ENCODE results near the gene SEMG2. TPM values are rescaled to one million over a fixed set of nuclear protein-coding genes. Genes with fewer than 3 reads are reported as not detected.

SEMG2 gene
- total and polyA plus RNA-seq, 2 donors (not counting 1 experiment from before 2014, with no cell fraction given), result not detected

DNA sequence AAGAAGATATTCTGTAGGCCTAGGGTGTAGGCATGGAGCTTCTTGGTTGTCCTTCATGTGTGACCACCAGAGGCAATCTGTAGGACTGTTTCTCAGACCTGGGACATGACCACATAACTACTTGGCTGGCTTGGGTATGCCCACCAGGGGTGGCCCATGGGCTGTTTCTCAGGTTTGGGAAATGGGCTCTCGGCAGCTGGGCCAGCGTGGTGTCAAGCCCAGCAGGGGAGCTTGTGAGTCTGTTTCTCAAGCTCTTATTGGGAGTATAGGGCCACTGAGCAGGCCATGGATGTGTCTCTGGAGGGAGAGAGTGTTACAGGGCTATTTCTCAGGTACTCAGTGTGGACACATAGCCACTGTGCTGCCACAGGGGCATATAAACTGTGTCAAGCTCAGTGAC is 2.5 kb upstream of the SEMG2 start:
- Histone ChIP-seq H3K4me2 (replicated peaks; ENCODE audit: low read depth, low read length, poor library complexity, severe bottlenecking) (no peak overlapping the region), H3K79me2 (ENCODE audit: control insufficient read depth, insufficient read depth, low read length) (no peaks in the 10 kb centered on the region), H3K4me1 (ENCODE audit: control insufficient read depth in 2 of 2, insufficient read depth in 2 of 2, low read length in 2 of 2) (no peaks in the 10 kb centered on the region), H3K9me3 (ENCODE audit: control extremely low read depth in 1 of 3, control insufficient read depth in 2 of 3, insufficient read depth in 1 of 3, low read length in 2 of 3) (no peaks in the 10 kb centered on the region), H3K4me3 (ENCODE audit: control extremely low read depth in 1 of 5, extremely low read depth in 1 of 5, insufficient read depth in 1 of 5, low read depth in 2 of 5, low read length in 4 of 5) (no peak overlapping the region), H3K27ac (ENCODE audit: low read length in 2 of 2) (no peak overlapping the region), H4K20me1 (ENCODE audit: control insufficient read depth, insufficient read depth, low read length, poor library complexity, severe bottlenecking) (no peaks in the 10 kb centered on the region), H3K36me3 (replicated peaks in 1 of 2; ENCODE audit: control extremely low read depth in 1 of 2, control insufficient read depth in 1 of 2, extremely low read depth in 1 of 2, insufficient read depth in 2 of 2, low read length in 1 of 2) (no peaks in the 10 kb centered on the region), H2AFZ (ENCODE audit: insufficient read depth, low read depth, low read length, poor library complexity, severe bottlenecking) (no peak overlapping the region), H3K9ac (ENCODE audit: low read length) (no peak overlapping the region), H3K27me3 (replicated peaks in 1 of 4; ENCODE audit: control extremely low read depth in 1 of 4, control insufficient read depth in 3 of 4, insufficient read depth in 4 of 4, low read length in 3 of 4) (peaks cover 0 to 9% (median 4%) of the 10 kb centered on the region in 4 experiments)
- Mint-ChIP-seq H3K4me3 (no peak overlapping the region), H3K9me3 (ENCODE audit: insufficient read depth) (peaks cover 2% of the 10 kb centered on the region), H3K27me3 (peaks cover 55% of the 10 kb centered on the region), H3K4me1 (no peaks in the 10 kb centered on the region), H3K27ac (no peak overlapping the region)
- 91% methylated on average over 2 of the region's 2 CpGs for whole genome bisulfite sequencing (ENCODE audit: insufficient coverage)
- TF ChIP-seq EZH2 (IDR thresholded peaks at IDR 0.05; ENCODE audit: borderline replicate concordance, insufficient read depth, low read depth, low read length, poor library complexity, severe bottlenecking), result no peak
- TF ChIP-seq, protein P1, sequence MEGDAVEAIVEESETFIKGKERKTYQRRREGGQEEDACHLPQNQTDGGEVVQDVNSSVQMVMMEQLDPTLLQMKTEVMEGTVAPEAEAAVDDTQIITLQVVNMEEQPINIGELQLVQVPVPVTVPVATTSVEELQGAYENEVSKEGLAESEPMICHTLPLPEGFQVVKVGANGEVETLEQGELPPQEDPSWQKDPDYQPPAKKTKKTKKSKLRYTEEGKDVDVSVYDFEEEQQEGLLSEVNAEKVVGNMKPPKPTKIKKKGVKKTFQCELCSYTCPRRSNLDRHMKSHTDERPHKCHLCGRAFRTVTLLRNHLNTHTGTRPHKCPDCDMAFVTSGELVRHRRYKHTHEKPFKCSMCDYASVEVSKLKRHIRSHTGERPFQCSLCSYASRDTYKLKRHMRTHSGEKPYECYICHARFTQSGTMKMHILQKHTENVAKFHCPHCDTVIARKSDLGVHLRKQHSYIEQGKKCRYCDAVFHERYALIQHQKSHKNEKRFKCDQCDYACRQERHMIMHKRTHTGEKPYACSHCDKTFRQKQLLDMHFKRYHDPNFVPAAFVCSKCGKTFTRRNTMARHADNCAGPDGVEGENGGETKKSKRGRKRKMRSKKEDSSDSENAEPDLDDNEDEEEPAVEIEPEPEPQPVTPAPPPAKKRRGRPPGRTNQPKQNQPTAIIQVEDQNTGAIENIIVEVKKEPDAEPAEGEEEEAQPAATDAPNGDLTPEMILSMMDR (IDR thresholded peaks at IDR 0.05), result no peak
- CTCF ChIA-PET, result no interaction called here
- POLR2A ChIA-PET, result no interaction called here
- no peak for ATAC-seq (ENCODE audit: low read depth)
- no peak for DNase-seq
- intact Hi-C loops (cut with micrococcal nuclease), result no loop called here

DNA sequence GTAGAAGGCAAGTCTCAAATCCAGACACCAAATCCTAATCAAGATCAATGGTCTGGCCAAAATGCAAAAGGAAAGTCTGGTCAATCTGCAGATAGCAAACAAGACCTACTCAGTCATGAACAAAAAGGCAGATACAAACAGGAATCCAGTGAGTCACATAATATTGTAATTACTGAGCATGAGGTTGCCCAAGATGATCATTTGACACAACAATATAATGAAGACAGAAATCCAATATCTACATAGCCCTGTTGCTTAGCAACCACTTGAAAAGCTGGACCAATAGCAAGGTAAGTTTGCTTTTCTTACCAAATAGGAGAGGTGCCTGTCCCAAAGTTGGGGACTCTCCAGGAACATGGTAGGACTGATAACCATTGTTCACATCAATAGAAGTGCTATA is 2.0 kb downstream of the SEMG2 start:
- ATAC-seq (ENCODE audit: low read depth) (no peak), DNase-seq (no peak)
- Histone ChIP-seq H3K4me3 (ENCODE audit: control extremely low read depth in 1 of 5, extremely low read depth in 1 of 5, insufficient read depth in 1 of 5, low read depth in 2 of 5, low read length in 4 of 5) (no peak overlapping the region), H3K79me2 (ENCODE audit: control insufficient read depth, insufficient read depth, low read length) (no peaks in the 10 kb centered on the region), H3K27me3 (replicated peaks in 1 of 4; ENCODE audit: control extremely low read depth in 1 of 4, control insufficient read depth in 3 of 4, insufficient read depth in 4 of 4, low read length in 3 of 4) (peaks cover 0 to 9% (median 4%) of the 10 kb centered on the region in 4 experiments), H2AFZ (ENCODE audit: insufficient read depth, low read depth, low read length, poor library complexity, severe bottlenecking) (no peak overlapping the region), H4K20me1 (ENCODE audit: control insufficient read depth, insufficient read depth, low read length, poor library complexity, severe bottlenecking) (no peaks in the 10 kb centered on the region), H3K27ac (ENCODE audit: low read length in 2 of 2) (no peak overlapping the region), H3K9ac (ENCODE audit: low read length) (no peak overlapping the region), H3K9me3 (ENCODE audit: control extremely low read depth in 1 of 3, control insufficient read depth in 2 of 3, insufficient read depth in 1 of 3, low read length in 2 of 3) (no peaks in the 10 kb centered on the region), H3K4me1 (ENCODE audit: control insufficient read depth in 2 of 2, insufficient read depth in 2 of 2, low read length in 2 of 2) (no peaks in the 10 kb centered on the region), H3K4me2 (replicated peaks; ENCODE audit: low read depth, low read length, poor library complexity, severe bottlenecking) (no peak overlapping the region), H3K36me3 (replicated peaks in 1 of 2; ENCODE audit: control extremely low read depth in 1 of 2, control insufficient read depth in 1 of 2, extremely low read depth in 1 of 2, insufficient read depth in 2 of 2, low read length in 1 of 2) (no peaks in the 10 kb centered on the region)
- Mint-ChIP-seq H3K4me1 (no peaks in the 10 kb centered on the region), H3K9me3 (ENCODE audit: insufficient read depth) (no peaks in the 10 kb centered on the region), H3K27me3 (peaks cover 48% of the 10 kb centered on the region), H3K27ac (no peak overlapping the region), H3K4me3 (no peak overlapping the region)
- TF ChIP-seq, protein P1 (IDR thresholded peaks at IDR 0.05), result no peak
- TF ChIP-seq EZH2 (IDR thresholded peaks at IDR 0.05; ENCODE audit: borderline replicate concordance, insufficient read depth, low read depth, low read length, poor library complexity, severe bottlenecking), result no peak
- ChIA-PET CTCF (no interaction called here), POLR2A (no interaction called here)
- intact Hi-C loops (cut with micrococcal nuclease), result no loop called here

All from B cell (primary cell).